Fibroblast of mammary gland (primary cell): ENCODE data around the gene TTC27.

Experiments used
- DNase-seq: peaks from one replicate; pipeline ENCODE4 v3.0.0-alpha.2; 2010; ENCODE audit warnings: low read depth
- H3K4me3 ChIP-seq: 2 replicates; pipeline ENCODE4 v1.5.1; 2011; ENCODE audit warnings: low read depth, mild to moderate bottlenecking, low read length, moderate library complexity; ENCODE audit not compliant: control insufficient read depth
- CTCF ChIP-seq: conservative IDR thresholded peaks from 2 replicates; pipeline ENCODE4 v1.5.1; 2011; ENCODE audit warnings: low read depth, low read length, inconsistent platforms; ENCODE audit not compliant: control insufficient read depth, insufficient read depth

Gene TTC27

GRCh38 chr2:32847734-32848133, 219.9 kb downstream of the TTC27 start:
- H3K4me3 ChIP-seq: no peak overlapping the region
- no peak for DNase-seq
- TF ChIP-seq CTCF: no peak

- no peak overlapping the region for H3K4me3 ChIP-seq
- no peak for TF ChIP-seq CTCF
- no peak for DNase-seq
Measured at GRCh38 chr2:32849456-32850194, 221.8 kb downstream of the TTC27 start.

- no peak for TF ChIP-seq CTCF
- H3K4me3 ChIP-seq: no peak overlapping the region
- DNase-seq: no peak
Measured at GRCh38 chr2:32851777-32852439, 224.1 kb downstream of the TTC27 start.

DNA sequence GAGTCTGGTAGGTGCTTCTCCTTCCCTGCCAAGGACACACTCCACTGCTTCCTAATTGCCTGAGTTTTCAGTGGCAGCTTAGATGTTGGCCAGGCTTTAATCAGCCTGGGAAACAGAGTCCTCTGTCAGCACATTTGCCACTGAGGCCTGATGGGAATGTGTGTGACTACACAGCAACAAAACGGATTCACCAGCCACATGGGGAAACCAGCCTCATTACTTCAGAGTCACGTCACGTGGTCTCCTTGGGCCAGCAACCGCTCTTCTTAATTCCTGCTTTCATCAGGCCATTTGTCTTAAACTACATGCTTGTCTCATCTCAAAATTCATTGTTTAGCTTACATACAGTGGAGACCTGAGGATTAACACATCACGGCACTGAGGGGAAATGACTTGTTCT, 225.0 kb downstream of the TTC27 start:
- TF ChIP-seq CTCF: no peak
- H3K4me3 ChIP-seq: no peak overlapping the region
- peak; percentile 58 for DNase-seq

DNA sequence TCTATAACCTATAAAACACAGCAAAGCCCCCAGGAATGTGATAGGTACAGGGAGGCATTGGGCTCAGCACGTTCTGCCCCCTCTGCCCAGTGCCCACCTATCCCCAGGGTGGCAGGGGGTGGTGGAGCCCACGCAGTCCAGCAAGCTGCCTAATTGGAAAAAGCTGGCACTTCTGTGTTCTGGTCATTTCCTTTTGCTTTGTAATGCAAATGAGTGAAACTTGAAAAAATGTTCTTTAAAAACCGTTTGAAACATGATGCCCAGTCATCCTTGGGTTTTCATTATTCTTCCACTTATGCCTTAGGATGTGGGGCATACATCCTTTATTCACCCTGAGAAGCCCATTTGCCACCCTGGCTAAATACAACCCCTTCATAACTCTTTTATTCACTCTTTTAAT, 229.0 kb downstream of the TTC27 start:
- DNase-seq: no peak
- no peak for TF ChIP-seq CTCF
- no peak overlapping the region for H3K4me3 ChIP-seq

GRCh38 chr2:32858713-32859112, 230.9 kb downstream of the TTC27 start:
- no peak overlapping the region for H3K4me3 ChIP-seq
- no peak for DNase-seq
- no peak for TF ChIP-seq CTCF
